GM23248 (cell line): ENCODE measurements around the gene SLC13A4. TPM values are rescaled to one million over a fixed set of nuclear protein-coding genes. Genes with fewer than 3 reads are reported as not detected.
"Not testable (repeated sequence)": the region's sequence is repeated elsewhere in the genome, so short reads cannot be mapped to it uniquely, and the experiment has no call there.

Experiments used
- DNase-seq: peaks from one replicate; pipeline ENCODE4 v3.0.0-alpha.2; 2015
- H2AFZ ChIP-seq: fragments of 200-600 bp; sonication (generic); 2 replicates; pipeline ENCODE4 v1.6.1; 2016; ENCODE audit warnings: antibody characterized with exemption
- H3F3A ChIP-seq: fragments of 200-600 bp; sonication (generic); 2 replicates; pipeline ENCODE4 v1.6.1; 2016; ENCODE audit warnings: mild to moderate bottlenecking, antibody characterized with exemption, mixed run types; ENCODE audit not compliant: insufficient read depth
- H3K27ac ChIP-seq: fragments of 200-600 bp; sonication (generic); 2 replicates; pipeline ENCODE4 v1.5.1; 2016; ENCODE audit warnings: mild to moderate bottlenecking
- H3K27me3 ChIP-seq: fragments of 200-600 bp; sonication (generic); replicated peaks from 2 replicates; pipeline ENCODE4 v1.6.1; 2016; ENCODE audit warnings: mild to moderate bottlenecking; ENCODE audit not compliant: insufficient read depth
- H3K36me3 ChIP-seq: fragments of 200-600 bp; sonication (generic); 2 replicates; pipeline ENCODE4 v1.6.1; 2016; ENCODE audit warnings: low read depth, mild to moderate bottlenecking
- H3K4me1 ChIP-seq: fragments of 200-600 bp; sonication (generic); 2 replicates; pipeline ENCODE4 v1.6.1; 2016; ENCODE audit warnings: mild to moderate bottlenecking; ENCODE audit not compliant: insufficient read depth
- H3K4me2 ChIP-seq: fragments of 200-600 bp; sonication (generic); one replicate; pipeline ENCODE4 v1.6.1; 2016; ENCODE audit warnings: mild to moderate bottlenecking; ENCODE audit not compliant: unreplicated experiment
- H3K4me3 ChIP-seq: fragments of 200-600 bp; sonication (generic); 2 replicates; pipeline ENCODE4 v1.5.1; 2016; ENCODE audit warnings: mild to moderate bottlenecking
- H3K79me2 ChIP-seq: fragments of 200-600 bp; sonication (generic); 2 replicates; pipeline ENCODE4 v1.6.1; 2016; ENCODE audit warnings: mild to moderate bottlenecking; ENCODE audit not compliant: insufficient read depth
- H3K9ac ChIP-seq: fragments of 200-600 bp; sonication (generic); 2 replicates; pipeline ENCODE4 v1.6.1; 2016; ENCODE audit warnings: mild to moderate bottlenecking
- H3K9me2 ChIP-seq: fragments of 200-600 bp; sonication (generic); 2 replicates; pipeline ENCODE4 v1.6.1; 2016; ENCODE audit warnings: mixed run types, mild to moderate bottlenecking, moderate library complexity; ENCODE audit not compliant: insufficient read depth
- H3K9me3 ChIP-seq: fragments of 200-600 bp; sonication (generic); one replicate; pipeline ENCODE4 v1.6.1; 2017; ENCODE audit warnings: low read depth
- H4K20me1 ChIP-seq: fragments of 200-600 bp; sonication (generic); 2 replicates; pipeline ENCODE4 v1.6.0; 2016; ENCODE audit not compliant: insufficient read depth
- EZH2 ChIP-seq: fragments of 200-600 bp; sonication (generic); IDR thresholded peaks from 2 replicates; pipeline ENCODE4 v1.6.1; 2018; ENCODE audit warnings: antibody characterized with exemption, mild to moderate bottlenecking; ENCODE audit not compliant: insufficient read depth, poor library complexity, severe bottlenecking
- EZH2phosphoT487 ChIP-seq: fragments of 200-600 bp; sonication (generic); IDR thresholded peaks from 2 replicates; pipeline ENCODE4 v1.6.1; 2018; ENCODE audit warnings: antibody characterized with exemption, moderate library complexity, mild to moderate bottlenecking, low read depth; ENCODE audit not compliant: insufficient read depth
- WGBS, 2 experiments: methylation state at CpG; one replicate each; pipeline ENCODE4 v1.1.6; 2015 to 2017; ENCODE audit warnings: low lambda C conversion rate in 2 of 2, low coverage in 1 of 2; ENCODE audit errors: missing lambda C conversion rate in 2 of 2; 5-methylcytosine and 5-hydroxymethylcytosine counted together
- in situ Hi-C: fragments of 300-500 bp; cut with MboI; formaldehyde crosslinking; loops from 2 replicates; pipeline ENCODE4 v1.15.0; 2020
- polyA plus RNA-seq: library from polyadenylated mRNA; unstranded; fragments of >200 nt; fragmentation: Nextera tagmentation; extraction: Ambion mirVana; gene quantifications from 2 replicates; pipeline ENCODE4 v1.2.1, GENCODE V29; 2016
- total RNA-seq: library from RNA; depleted of rRNA; stranded (reverse); fragments of >200 nt; shearing (Covaris generic); gene quantifications from 2 replicates; pipeline ENCODE4 v1.2.3, GENCODE V29; 2014

The SLC13A4 gene
- total and polyA plus RNA-seq, 2 experiments from 2014 or later = 0.11 to 1.9 TPM

GRCh38 chr7:135743907-135744731 lies 16.1 kb upstream of the SLC13A4 start:
- H4K20me1 ChIP-seq = no peaks in the 10 kb centered on the region; the same call in 1 of the 2 replicates
- H3K4me2 ChIP-seq = peak overlapping the region; percentile 83
- 9% methylated on average over 14 of the region's 14 CpGs for WGBS, 2 experiments
- H3K9me3 ChIP-seq = no peaks in the 10 kb centered on the region
- H3K36me3 ChIP-seq = 0 out of 2 replicates have a peak, but pooled peaks cover 4% of the 10 kb centered on the region
- no peaks in the 10 kb centered on the region for H3K27me3 ChIP-seq
- no peaks in the 10 kb centered on the region for H3K9me2 ChIP-seq
- H3F3A ChIP-seq = peaks cover 38% of the 10 kb centered on the region
- DNase-seq = peak; percentile 81
- TF ChIP-seq EZH2 (no peak), EZH2phosphoT487 (no peak)
- H3K27ac ChIP-seq = peak overlapping the region; percentile 98
- H3K9ac ChIP-seq = peak overlapping the region; percentile 81
- H3K4me3 ChIP-seq = peak overlapping the region; percentile 52
- peak overlapping the region; percentile 55 for H2AFZ ChIP-seq
- in situ Hi-C loops = no loop called here
- H3K4me1 ChIP-seq = peaks cover 48% of the 10 kb centered on the region
- H3K79me2 ChIP-seq = peaks cover 78% of the 10 kb centered on the region

GRCh38 chr7:135742371-135742770 lies 14.4 kb upstream of the SLC13A4 start:
- Histone ChIP-seq H4K20me1 (no peaks in the 10 kb centered on the region; the same call in 1 of the 2 replicates), H3K4me1 (peaks cover 45% of the 10 kb centered on the region), H3K4me3 (no peak overlapping the region), H3K36me3 (peaks cover 8% of the 10 kb centered on the region; the same call in 1 of the 2 replicates), H3K4me2 (peak overlapping the region; percentile 16), H2AFZ (0 out of 2 replicates have a peak overlapping the region, but pooled peaks have one; percentile 5), H3K9me3 (no peaks in the 10 kb centered on the region), H3K27me3 (no peaks in the 10 kb centered on the region), H3F3A (peaks cover 35% of the 10 kb centered on the region), H3K9me2 (no peaks in the 10 kb centered on the region), H3K79me2 (peaks cover 78% of the 10 kb centered on the region), H3K9ac (peak overlapping the region; percentile 30), H3K27ac (peak overlapping the region; percentile 98)
- in situ Hi-C loops = no loop called here
- peak; percentile 91 for DNase-seq
- no peak for TF ChIP-seq EZH2
- TF ChIP-seq EZH2phosphoT487 = no peak
- 7 to 9% methylated on average over 4 of the region's 4 CpGs for WGBS, 2 experiments

DNA sequence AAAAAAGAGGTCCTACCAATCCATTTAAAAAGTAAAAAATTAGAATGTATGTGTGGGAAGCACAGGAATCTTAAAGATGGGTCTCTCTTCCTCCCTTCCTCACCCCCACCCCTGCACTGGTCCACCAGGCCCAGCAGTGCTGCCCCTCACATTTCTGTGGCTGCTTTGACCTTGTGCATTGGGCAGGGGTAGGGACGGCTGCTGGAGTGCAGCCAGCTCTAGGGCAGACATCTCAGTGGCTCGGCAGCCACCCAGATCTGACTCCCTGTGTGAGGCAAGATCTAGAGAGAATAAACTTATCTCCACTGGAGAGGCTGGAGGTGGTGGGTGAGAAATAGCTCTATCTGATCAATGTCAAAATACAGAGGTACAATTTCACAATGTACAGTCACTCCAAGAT lies 13.9 kb upstream of the SLC13A4 start:
- no peaks in the 10 kb centered on the region for H3K27me3 ChIP-seq
- peak; percentile 28 for DNase-seq
- no peaks in the 10 kb centered on the region for H3K9me2 ChIP-seq
- no peak for TF ChIP-seq EZH2phosphoT487
- no peak for TF ChIP-seq EZH2
- peak overlapping the region; percentile 16 for H3K4me2 ChIP-seq
- H3K36me3 ChIP-seq = peaks cover 9% of the 10 kb centered on the region; the same call in 1 of the 2 replicates
- peaks cover 35% of the 10 kb centered on the region for H3F3A ChIP-seq
- H2AFZ ChIP-seq = 0 out of 2 replicates have a peak overlapping the region, but pooled peaks have one; percentile 5
- in situ Hi-C loops = no loop called here
- H3K4me1 ChIP-seq = peaks cover 45% of the 10 kb centered on the region
- peak overlapping the region; percentile 30 for H3K9ac ChIP-seq
- no peaks in the 10 kb centered on the region for H3K9me3 ChIP-seq
- H3K4me3 ChIP-seq = no peak overlapping the region
- H3K79me2 ChIP-seq = peaks cover 77% of the 10 kb centered on the region
- H4K20me1 ChIP-seq = no peaks in the 10 kb centered on the region; the same call in 1 of the 2 replicates
- WGBS, 2 experiments = 13 to 28% methylated on average over 2 of the region's 2 CpGs
- H3K27ac ChIP-seq = peak overlapping the region; percentile 98

- Histone ChIP-seq H2AFZ (no peak overlapping the region), H3K9me3 (no peaks in the 10 kb centered on the region), H3K27me3 (no peaks in the 10 kb centered on the region), H3K36me3 (peaks cover 20% of the 10 kb centered on the region; the same call in 1 of the 2 replicates), H3F3A (peaks cover 27% of the 10 kb centered on the region), H3K79me2 (peaks cover 80% of the 10 kb centered on the region), H3K4me2 (no peak overlapping the region), H3K4me1 (peaks cover 40% of the 10 kb centered on the region), H3K9me2 (no peaks in the 10 kb centered on the region), H3K9ac (no peak overlapping the region), H3K27ac (no peak overlapping the region), H4K20me1 (no peaks in the 10 kb centered on the region; the same call in 1 of the 2 replicates), H3K4me3 (no peak overlapping the region)
- DNase-seq = no peak
- in situ Hi-C loops = no loop called here
- 98 to 100% methylated on average over 3 of the region's 3 CpGs for WGBS, 2 experiments
- TF ChIP-seq EZH2 (no peak), EZH2phosphoT487 (no peak)
These were observed 12.9 kb upstream of the SLC13A4 start for GRCh38 chr7:135740889-135741288.

DNA sequence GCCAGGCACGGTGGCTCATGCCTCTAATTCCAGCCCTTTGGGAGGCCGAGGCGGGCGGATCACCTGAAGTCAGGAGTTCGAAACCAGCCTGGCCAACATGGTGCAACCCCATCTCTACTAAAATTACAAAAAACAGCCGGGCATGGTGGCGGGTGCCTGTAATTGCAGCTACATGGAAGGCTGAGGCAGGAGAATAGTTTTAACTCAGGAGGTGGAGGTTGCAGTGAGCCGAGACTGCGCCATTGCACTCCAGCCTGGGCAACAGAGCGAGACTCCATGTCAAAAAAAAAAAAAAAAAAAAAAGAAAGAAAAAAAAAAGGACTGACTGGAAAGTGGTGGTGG lies 9.3 kb upstream of the SLC13A4 start:
- H3K36me3 ChIP-seq = peaks cover 47% of the 10 kb centered on the region
- H3K4me2 ChIP-seq, H3K9me2 ChIP-seq, H3K4me3 ChIP-seq, H3K9ac ChIP-seq, in situ Hi-C loops, H2AFZ ChIP-seq, H3K9me3 ChIP-seq, H4K20me1 ChIP-seq, H3K27ac ChIP-seq, H3K4me1 ChIP-seq, DNase-seq, H3K27me3 ChIP-seq: not testable (repeated sequence)
- H3K79me2 ChIP-seq = peaks cover 87% of the 10 kb centered on the region
- WGBS, 2 experiments = 98% methylated on average over 10 of the region's 10 CpGs
- peaks cover 15% of the 10 kb centered on the region for H3F3A ChIP-seq
